GM11168 (cell line): ENCODE data around the gene CHRNA9.

Source experiments
- in situ Hi-C: fragments of 300-500 bp; cut with MboI; formaldehyde crosslinking; loops from one replicate; pipeline ENCODE4 v1.12.0; 2022; ENCODE audit warnings: low sequenced_read_pairs; ENCODE audit not compliant: unreplicated experiment

Gene CHRNA9

DNA sequence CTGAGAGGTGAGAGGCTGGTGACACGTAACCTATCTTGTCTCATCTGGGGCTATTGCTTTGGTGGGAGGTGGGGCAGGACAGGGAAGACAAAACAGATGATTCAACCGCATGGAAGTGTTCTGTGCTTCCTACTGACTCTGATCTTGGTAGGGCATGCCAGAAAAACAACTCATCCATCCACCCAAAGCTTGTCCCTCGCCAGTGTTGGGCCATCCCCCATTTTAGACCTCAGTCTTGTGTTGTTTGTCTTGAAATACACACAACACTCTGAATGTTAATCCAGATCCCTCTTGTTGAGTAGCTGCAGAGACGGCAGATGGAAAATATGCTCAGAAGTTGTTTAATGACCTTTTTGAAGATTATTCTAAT, 377 bp downstream of the CHRNA9 start:
- in situ Hi-C loops: no loop called here

DNA sequence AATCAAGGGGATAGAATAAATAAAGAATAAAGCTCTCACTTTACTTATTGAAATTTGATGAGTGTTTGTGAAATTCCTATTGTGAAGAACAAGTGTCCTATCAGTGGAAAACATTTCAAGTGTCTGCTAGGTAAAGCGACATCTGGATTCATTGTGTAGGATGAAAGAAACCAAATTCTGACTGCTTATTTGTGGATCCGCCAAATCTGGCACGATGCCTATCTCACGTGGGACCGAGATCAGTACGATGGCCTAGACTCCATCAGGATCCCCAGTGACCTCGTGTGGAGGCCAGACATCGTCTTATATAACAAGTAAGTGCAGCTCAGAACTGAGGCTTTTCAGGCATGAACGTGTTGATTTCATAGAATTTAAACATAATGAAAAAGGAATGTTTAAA, 1.9 kb downstream of the CHRNA9 start:
- in situ Hi-C loops: no loop called here

DNA sequence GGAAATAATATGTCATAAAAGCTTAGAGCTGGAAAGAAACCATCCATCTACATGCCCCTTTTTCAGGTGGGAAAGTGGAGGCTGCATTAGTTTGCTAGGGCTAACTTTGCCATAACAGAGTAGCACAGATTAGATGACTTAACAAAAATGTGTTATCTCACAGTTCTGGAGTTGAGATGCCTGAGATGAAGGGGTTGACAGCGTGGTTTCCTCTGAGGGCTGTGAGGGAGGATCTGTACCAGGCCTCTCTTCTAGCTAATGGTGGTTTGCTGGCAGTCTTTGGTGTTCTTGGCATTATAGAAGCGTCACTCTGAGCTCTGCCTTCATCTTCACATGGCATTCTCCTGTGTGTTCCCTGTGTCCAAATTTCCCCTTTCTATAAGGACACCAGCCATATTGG, 2.4 kb downstream of the CHRNA9 start:
- in situ Hi-C loops: no loop called here

DNA sequence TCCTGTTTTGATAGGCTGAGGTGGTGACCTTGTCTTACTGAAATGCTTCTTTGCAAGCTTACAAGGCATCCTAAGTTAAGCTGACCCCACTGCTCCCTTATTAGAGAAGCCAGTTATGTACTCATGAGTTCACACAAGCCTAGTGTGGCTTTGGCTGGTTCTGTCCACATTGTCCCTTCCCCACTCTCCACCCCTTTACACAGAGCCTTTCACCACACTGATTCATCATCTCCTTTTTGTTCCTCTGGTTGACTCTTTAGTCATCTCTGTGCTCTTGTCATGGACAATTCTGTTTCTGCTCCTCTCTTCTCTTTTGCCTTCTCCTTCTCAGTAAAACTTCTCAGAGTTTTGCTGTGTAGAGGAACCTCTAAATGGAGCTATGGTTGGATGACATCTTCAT, 4.9 kb downstream of the CHRNA9 start:
- in situ Hi-C loops: no loop called here

DNA sequence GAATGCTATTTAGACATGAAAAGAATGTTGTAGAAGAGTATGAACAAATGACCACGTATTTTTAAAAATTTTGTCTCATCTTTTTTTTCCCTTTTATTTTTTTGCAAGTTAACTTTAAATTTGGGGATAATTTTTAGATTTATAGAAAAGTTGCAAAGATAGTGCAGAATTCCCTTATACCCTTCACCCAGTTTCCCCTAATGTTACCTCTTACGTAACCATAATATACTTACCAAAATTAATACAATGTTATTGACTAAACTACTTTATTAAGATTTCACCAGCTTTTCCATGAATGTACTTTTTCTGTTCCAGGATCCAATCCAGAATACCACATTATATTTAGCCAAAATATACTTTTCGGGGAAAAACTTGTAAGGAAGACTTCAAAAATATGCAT, 12.3 kb downstream of the CHRNA9 start:
- in situ Hi-C loops: no loop called here

DNA sequence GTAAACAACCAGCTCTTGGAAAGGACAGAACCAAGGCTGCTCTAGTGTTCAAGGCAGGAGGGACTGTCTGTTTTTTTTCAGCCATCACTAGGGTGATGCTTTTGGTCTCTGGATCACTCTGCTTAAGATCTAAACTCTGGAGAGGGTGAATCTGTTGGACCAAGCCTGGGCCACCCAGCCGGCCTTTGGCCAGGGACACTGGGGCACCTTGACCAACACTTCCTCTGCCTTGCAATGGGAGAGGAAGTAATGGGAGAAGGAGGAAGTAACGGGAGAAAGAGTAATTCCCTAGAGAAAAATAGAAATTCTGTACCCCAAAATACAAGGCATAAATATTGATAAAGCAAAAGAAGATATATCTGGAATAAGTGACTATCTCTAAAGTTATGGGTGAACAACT, 12.9 kb downstream of the CHRNA9 start:
- in situ Hi-C loops: no loop called here

DNA sequence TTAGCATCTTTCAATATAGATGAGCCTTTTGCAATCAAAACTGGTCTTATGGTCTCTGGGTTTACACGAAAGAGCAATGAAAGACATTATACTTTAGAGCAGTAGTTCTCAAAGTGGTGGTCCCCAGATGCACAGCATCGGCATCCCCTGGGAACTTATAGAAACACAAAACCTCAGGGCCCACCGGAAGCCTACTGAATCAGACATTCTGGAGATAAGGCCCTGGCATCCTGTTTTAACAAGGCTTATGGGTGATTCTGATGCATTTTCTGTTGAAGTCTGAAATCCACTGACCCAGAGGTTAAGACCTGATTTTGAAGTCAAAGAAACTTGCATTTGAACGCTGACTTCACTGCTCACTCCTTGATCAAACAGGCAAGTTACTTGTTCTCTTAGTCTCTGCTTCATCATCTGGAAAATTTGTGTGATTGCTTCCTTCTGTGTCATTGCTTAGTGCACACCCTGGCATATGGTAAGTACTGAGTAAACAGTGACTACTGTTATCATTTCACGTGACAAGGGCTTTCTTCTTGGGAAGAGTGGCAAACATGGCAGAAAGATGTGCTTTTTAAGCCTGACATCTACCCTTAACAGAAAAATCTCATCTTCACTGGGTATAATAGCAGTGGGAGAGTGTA, 14.5 kb downstream of the CHRNA9 start:
- in situ Hi-C loops: no loop called here

DNA sequence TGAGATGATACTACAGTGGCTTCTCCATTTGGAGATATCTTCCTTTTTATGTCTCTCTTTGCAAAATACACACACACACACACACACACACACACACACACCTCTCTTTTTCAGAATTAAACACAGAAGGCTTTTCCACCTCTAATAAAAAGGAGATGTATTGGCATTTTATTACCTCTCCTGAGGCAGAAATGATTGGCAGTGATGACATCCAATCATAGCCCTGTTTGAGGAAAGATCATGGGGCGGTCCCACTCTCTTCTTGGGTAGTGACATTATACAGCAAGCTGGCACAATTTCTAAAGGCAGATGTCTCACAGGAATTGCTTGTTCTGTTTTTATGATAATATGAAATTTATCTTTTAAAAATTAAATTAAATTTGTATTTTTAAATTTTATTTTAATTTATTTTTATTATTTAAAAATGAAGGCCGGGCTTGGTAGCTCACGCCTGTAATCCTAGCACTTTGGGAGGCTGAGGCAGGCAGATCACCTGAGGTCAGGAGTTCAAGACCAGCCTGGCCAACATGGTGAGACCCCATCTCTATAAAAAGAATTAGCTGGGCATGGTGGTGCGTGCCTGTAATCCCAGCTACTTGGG, 15.6 kb downstream of the CHRNA9 start:
- in situ Hi-C loops: no loop called here

DNA sequence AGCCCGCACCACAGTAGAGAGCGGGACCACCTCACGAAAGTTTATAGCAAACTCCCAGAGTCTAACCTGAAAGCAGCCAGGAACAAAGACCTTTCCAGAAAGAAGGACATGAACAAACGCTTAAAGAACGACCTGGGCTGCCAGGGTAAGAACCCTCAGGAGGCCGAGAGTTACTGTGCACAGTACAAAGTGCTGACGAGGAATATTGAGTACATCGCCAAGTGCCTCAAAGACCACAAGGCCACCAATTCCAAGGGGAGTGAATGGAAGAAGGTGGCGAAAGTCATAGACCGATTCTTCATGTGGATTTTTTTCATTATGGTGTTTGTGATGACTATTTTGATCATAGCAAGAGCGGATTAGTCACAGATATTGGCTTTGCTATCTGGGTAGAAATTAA, 19.0 kb downstream of the CHRNA9 start:
- in situ Hi-C loops: no loop called here

DNA sequence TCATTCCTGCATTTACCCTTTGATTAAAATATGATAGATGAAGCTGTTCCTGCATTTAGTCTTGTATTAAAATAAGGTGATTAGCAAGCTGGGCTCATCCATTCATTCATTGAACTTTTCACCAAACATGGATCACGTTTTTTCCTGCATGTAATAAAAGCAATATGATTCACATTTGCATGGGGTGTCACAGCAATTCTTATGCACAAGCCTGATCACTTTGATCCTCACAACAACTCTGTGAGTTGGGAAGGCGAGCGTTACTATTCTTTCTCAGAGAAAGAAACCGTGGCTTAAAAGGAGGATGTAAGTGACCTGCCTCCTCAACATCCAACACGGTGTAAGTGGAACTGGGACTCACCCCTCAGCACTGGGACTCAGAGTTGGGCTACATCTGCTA, 20.0 kb downstream of the CHRNA9 start:
- in situ Hi-C loops: no loop called here

DNA sequence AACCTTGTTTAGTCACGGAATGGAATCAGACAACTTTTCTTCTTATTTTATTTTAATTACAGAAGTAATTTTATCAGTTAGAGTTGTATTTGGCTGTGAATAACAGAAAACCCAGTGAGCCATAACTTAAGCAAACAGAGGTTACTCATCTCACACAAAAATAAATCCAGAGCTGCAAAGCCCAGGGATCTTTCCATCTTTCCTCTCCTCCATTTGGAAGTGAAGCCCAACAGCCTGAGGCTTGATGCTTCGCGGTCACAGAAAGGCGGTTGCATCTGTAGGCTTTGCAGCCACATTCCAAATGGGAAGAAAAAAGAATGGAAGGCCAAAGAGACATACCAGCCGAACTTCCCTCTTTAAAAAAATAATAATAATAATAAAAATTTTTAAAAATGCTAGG, 22.6 kb downstream of the CHRNA9 start:
- in situ Hi-C loops: no loop called here

DNA sequence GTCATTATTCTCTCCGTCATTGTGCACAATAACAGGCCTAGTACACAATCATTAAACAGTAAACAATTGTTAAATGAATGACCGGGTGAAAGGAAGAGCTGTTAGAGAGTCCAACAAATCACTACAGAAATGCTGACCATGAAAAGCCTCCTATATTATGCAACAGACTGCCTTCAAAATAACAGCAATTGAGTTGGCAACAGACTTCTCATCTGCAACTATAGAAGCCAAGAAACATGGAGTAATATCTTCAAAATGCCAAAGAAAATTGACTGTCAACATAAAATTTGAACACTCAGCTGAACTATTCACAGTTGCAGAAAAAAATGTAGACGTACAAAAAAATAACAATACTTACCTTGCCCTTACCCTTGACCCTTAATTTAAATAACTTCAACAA, 26.2 kb downstream of the CHRNA9 start:
- in situ Hi-C loops: no loop called here

DNA sequence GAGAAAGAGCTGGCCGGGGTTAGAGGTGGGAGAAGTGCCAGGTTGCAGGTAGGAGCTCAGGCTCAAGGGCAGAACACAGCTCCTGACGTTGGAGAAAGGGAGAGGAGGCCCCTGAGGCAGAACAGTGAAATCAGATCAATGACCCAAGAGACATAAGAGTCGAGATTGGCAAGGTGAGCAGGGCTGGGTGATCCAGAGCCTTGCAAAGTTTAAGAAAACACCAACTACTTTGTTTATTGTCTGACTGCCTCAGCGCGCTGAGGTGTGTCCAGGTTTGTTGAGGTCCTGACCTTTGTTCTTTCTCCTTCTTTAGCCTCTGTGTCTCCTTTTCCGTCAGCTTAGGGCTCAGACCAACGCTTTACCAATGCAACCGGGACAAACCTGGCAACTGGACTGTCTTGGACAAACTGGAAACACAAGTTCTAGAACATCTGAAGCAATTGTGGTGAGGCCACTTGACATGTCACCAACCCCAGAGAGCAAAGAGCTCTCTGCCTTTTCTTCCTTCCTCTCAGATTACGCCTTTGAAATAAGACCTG, 28.3 kb downstream of the CHRNA9 start:
- in situ Hi-C loops: no loop called here

DNA sequence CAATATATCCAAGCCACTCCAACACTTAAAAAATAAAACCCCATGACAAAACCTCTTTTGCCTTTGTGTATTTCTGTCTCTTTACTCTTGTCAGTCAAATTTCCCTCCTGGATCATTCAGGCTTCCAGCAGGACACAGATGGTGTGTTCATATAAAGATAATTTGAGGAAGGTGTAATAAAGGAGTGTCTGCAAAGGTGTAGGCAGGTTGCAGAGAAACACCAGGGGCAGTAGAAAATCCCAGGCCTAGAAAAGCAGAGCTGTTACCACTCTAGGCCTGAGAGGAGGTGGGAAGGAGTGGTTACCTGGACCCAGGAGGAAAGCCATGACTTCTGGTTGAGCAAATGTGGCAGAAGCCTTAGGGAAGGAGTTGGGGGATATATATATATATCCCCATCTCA, 28.8 kb downstream of the CHRNA9 start:
- in situ Hi-C loops: no loop called here

DNA sequence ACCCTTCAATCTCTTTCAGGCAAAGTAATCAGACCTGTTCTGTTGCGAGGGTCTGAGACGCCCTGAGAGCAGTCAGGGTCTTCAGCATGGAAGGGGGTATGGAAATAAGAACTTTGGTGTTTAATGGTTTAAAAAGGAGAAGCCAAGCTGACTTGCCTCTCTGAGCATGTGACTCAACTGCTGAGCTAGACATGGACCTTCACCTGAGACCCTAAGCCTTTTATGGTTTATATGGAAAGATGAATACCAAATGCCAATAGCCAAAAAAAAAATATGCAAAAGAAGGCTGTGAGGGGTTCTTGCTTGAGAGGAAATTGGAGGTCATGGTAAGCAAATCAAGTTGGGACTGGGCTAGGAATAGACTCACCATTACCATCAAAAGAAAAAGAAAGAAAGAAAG, 30.6 kb downstream of the CHRNA9 start:
- in situ Hi-C loops: no loop called here

DNA sequence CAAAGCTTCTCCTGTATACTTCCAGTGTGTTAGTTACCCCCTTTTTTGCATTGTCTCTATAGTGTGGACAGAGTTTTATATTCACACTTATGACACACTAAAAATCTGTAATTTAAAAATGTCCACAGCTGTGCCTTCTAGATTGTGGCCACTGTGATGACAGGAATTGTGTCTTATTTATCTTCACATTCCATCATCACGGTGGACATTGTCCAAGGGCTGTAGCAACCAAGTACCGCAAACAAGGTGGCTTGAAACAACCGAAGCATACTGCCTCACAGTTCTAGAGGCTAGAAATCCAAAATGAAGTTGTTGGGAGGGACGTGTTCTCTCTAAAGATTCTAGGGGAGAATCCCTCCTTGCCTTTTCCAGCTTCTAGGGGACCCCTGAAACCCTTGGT, 32.3 kb downstream of the CHRNA9 start:
- in situ Hi-C loops: no loop called here

DNA sequence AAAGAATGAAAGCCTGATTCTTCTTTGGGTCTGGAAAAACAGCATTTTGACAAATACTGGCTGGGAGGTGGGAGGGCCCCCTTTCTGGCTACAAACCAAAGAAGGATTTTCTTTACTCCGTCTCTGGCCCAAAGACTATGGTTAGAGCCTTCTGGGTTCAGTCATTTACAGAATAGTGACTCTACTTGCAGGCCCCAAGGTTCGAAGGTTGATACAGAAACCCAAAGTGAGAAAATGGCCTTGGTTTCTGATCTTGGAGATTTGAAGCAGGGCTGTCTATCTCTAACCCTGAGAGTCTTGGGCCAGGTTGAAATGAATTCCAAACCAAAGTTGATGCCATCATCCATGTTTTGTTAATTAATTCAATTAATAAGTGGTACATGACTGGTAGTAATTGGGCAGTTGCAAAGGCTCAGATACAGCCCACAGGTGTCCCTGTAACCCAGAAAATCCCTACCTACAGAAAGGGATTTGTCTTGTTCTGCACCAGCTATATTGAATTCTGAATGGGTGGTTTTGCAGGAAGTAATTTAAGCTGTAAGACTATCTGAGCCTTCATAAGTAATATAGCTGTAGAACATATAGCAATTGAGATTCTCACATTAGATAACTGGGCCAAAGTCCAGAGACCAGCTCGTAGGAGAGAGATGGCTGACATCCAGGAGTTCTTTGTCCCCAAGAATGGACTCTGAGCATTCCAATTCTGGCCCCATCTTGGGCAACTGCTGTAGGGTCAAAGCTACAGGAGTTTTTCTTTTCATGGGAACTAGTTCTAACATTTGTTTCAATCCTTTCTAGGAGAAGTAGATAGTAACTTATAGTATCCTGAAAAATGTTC, 34.5 kb downstream of the CHRNA9 start:
- in situ Hi-C loops: no loop called here

DNA sequence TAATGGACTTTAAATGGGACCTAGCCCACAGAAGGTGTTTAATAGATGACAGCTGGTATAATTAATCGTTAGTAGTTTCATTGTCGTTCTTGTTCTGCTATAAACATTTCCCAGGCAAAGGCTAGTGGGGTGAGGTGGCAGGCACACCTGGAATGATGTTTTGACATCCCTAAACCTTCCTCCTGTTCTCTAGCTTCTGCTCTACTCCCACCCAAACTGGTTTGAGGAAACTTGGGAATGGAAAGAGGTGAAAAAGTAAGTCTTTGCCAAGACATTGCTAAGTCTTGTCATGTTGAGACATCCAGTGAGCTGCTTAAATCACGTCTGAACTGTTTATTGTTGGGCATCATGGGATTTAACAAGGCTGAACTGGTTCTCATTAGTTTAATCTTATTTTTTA, 37.5 kb downstream of the CHRNA9 start:
- in situ Hi-C loops: no loop called here

DNA sequence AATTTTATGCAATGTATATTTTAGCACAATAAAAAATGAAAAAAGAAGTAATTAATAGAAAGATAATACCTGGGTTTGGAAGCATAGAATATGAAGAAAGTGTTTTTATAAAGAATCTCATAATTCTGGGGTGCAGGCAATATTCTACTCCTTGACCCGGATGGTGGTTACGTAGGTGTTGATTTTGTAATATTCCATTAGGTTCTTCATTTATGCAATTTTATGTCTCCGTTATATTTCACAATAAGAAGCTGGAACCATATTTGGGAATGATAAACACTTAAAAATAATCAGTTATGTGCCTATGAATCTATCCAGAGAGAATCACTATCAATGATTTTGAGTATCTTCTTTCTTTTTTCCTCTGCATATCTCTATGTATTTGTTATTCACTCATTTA, 38.5 kb downstream of the CHRNA9 start:
- in situ Hi-C loops: no loop called here

DNA sequence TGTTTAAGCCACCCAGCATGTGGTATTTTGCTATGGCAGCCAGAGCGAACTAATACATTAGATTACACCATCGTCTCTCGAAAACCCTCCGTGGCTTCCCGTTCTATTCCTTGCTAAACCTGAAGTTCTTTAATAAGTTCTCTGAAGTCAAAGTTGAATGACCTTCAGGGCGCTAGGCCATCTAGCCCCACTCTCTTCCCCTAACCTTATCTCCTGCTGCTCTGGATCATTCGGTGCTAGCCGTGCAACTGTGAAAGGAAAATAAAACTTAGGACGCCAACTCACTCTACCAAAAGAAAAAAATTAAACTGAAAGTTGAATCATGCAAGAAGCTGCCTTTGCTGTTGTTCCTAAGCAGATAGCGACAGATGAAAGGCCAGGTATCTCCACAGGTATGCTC, 40.0 kb downstream of the CHRNA9 start:
- in situ Hi-C loops: no loop called here

DNA sequence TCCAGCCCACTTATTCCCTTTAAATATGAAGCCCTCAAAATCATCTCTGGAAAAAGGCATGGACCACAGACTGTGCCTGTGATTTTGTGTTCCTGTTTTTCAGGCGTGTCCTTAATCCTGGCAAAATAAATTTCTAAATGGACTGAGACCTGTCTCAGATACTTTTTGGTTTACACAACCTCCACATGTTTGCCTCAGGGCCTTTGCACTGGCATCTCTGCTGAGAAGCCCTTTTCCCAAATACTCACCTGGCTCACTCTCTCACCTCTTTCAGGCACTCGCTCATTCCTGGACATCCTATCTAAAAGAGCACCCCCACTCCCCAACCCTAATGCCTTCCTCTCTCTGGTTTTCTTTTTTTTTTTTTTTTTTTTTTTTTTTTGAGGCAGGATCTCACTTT, 40.5 kb downstream of the CHRNA9 start:
- in situ Hi-C loops: no loop called here
